Sigmoid colon (tissue), 7 donors: Measurements from ENCODE around the gene CEP68. TPM values are rescaled to one million over a fixed set of nuclear protein-coding genes. Genes with fewer than 3 reads are reported as not detected.

ENCODE experiments used
- DNase-seq: peaks from one replicate; pipeline ENCODE4 v3.0.0-alpha.2; 2019
- H3K27ac ChIP-seq, 4 donors: fragments of 200-600 bp; sonication (generic); one replicate each; pipeline ENCODE4 v1.5.1; 2016 to 2019; ENCODE audit warnings: mild to moderate bottlenecking in 1 of 4
- H3K27me3 ChIP-seq, 3 donors: fragments of 200-600 bp; sonication (generic); one replicate each; pipeline ENCODE4 v1.5.1; 2019; ENCODE audit warnings: mild to moderate bottlenecking in 1 of 3
- H3K36me3 ChIP-seq, 4 donors: fragments of 200-600 bp; sonication (generic); one replicate each; pipeline ENCODE4 v1.5.1; 2016 to 2019
- H3K4me1 ChIP-seq, 4 donors: fragments of 200-600 bp; sonication (generic); one replicate each; pipeline ENCODE4 v1.5.1; 2017 to 2019
- H3K4me3 ChIP-seq, 4 donors: fragments of 200-600 bp; sonication (generic); one replicate each; pipeline ENCODE4 v1.5.1; 2017 to 2019; ENCODE audit warnings: mild to moderate bottlenecking in 2 of 4, moderate library complexity in 1 of 4
- H3K9me3 ChIP-seq, 4 donors: fragments of 200-600 bp in 3 of 4; sonication (generic) in 3 of 4; one replicate each; pipeline versions ENCODE4 v1.5.1 to v1.6.1; 2013 to 2019
- CTCF ChIP-seq, 4 experiments: fragments of 450-650 bp in 3 of 4; fragments of 200-600 bp in 1 of 4; IDR thresholded peaks; one replicate each; pipeline ENCODE4 v1.5.1; 2016 to 2019; ENCODE audit warnings: antibody characterized with exemption in 4 of 4, mild to moderate bottlenecking in 3 of 4, moderate library complexity in 2 of 4
- EP300 ChIP-seq, 4 donors: sonication (generic); formaldehyde crosslinking; IDR thresholded peaks; one replicate each; pipeline ENCODE4 v1.6.1; 2017; ENCODE audit warnings: antibody characterized with exemption in 4 of 4
- POLR2A ChIP-seq, 2 donors: fragments of 450-650 bp; IDR thresholded peaks; one replicate each; pipeline ENCODE4 v1.6.1; 2016; ENCODE audit warnings: antibody characterized with exemption in 2 of 2, mild to moderate bottlenecking in 2 of 2, moderate library complexity in 2 of 2
- POLR2AphosphoS5 ChIP-seq, 4 donors: sonication (generic); formaldehyde crosslinking; IDR thresholded peaks; one replicate each; pipeline ENCODE4 v1.6.1; 2017; ENCODE audit warnings: antibody characterized with exemption in 4 of 4
- WGBS, 2 donors: extraction: QIAGEN DNeasy Blood & Tissue Kit; methylation state at CpG; one replicate each; pipeline ENCODE4 v1.1.7; 2013; 5-methylcytosine and 5-hydroxymethylcytosine counted together
- intact Hi-C: fragments of 100-400 bp; cut with DNase I; formaldehyde crosslinking; loops from one replicate; pipeline ENCODE4 v1.15.1; 2023
- polyA plus RNA-seq, 3 donors: library from polyadenylated mRNA; stranded (reverse); fragments of 200-250 nt; gene quantifications; one replicate each; pipeline ENCODE4 v1.2.3, GENCODE V29; 2013
- total RNA-seq, 4 donors: library from RNA; depleted of rRNA; stranded (reverse); fragments of >200 nt; gene quantifications; one replicate each; pipeline ENCODE4 v1.1.0, GENCODE V29; 2016
- donor health status: healthy with polysubstance abuse.
- donor health status: Bipolar disorder and iron deficiency.
- donor health status: healthy.

CEP68 gene
- total and polyA plus RNA-seq, 7 donors, result 1.6 to 32.1 (median 24.4) TPM

- Histone ChIP-seq H3K9me3 (no peaks in the 10 kb centered on the region), H3K27me3 (no peaks in the 10 kb centered on the region), H3K27ac (no peak overlapping the region), H3K4me1 (peaks cover 0 to 4% (median 0%) of the 10 kb centered on the region in 4 donors), H3K4me3 (no peak overlapping the region), H3K36me3 (no peaks in the 10 kb centered on the region)
- 85 to 88% methylated on average over 6 of the region's 6 CpGs for WGBS, 2 donors
- TF ChIP-seq CTCF (IDR thresholded peaks at IDR 0.05), result no peak
- no peak for TF ChIP-seq EP300 (IDR thresholded peaks at IDR 0.05)
- no peak for TF ChIP-seq POLR2A (IDR thresholded peaks at IDR 0.05)
- TF ChIP-seq POLR2AphosphoS5 (IDR thresholded peaks at IDR 0.05), result no peak
- DNase-seq, result no peak
- intact Hi-C loops, result no loop called here
These were observed 20.8 kb upstream of the CEP68 start for GRCh38 chr2:65035351-65035943.

GRCh38 chr2:65037178-65037577 is 19.0 kb upstream of the CEP68 start:
- Histone ChIP-seq H3K36me3 (no peaks in the 10 kb centered on the region), H3K9me3 (no peaks in the 10 kb centered on the region), H3K27me3 (no peaks in the 10 kb centered on the region), H3K4me3 (no peak overlapping the region), H3K4me1 (peaks cover 0 to 4% (median 0%) of the 10 kb centered on the region in 4 donors), H3K27ac (no peak overlapping the region)
- intact Hi-C loops, result no loop called here
- no peak for TF ChIP-seq POLR2A (IDR thresholded peaks at IDR 0.05)
- TF ChIP-seq CTCF (IDR thresholded peaks at IDR 0.05), result no peak
- no peak for TF ChIP-seq EP300 (IDR thresholded peaks at IDR 0.05)
- TF ChIP-seq POLR2AphosphoS5 (IDR thresholded peaks at IDR 0.05), result no peak
- DNase-seq, result no peak
- 79 to 87% methylated on average over 3 of the region's 3 CpGs for WGBS, 2 donors

- Histone ChIP-seq H3K4me3 (no peak overlapping the region), H3K27ac (no peak overlapping the region), H3K36me3 (no peaks in the 10 kb centered on the region), H3K4me1 (peaks cover 0 to 4% (median 0%) of the 10 kb centered on the region in 4 donors), H3K27me3 (no peaks in the 10 kb centered on the region), H3K9me3 (peaks cover 0 to 5% (median 0%) of the 10 kb centered on the region in 4 donors)
- intact Hi-C loops, result loop anchor here (1.0 to 5.0 kb wide), 2 partner anchors 52 to 122 kb away; partner anchors contain the start of gene SLC1A4
- DNase-seq, result no peak
- no peak for TF ChIP-seq POLR2AphosphoS5 (IDR thresholded peaks at IDR 0.05)
- TF ChIP-seq POLR2A (IDR thresholded peaks at IDR 0.05), result no peak
- no peak for TF ChIP-seq EP300 (IDR thresholded peaks at IDR 0.05)
- no peak for TF ChIP-seq CTCF (IDR thresholded peaks at IDR 0.05)
- 93 to 94% methylated on average over 3 of the region's 3 CpGs for whole genome bisulfite sequencing, 2 donors
These were observed 16.6 kb upstream of the CEP68 start for GRCh38 chr2:65039640-65040039.

GRCh38 chr2:65040400-65041261 is 15.6 kb upstream of the CEP68 start:
- peak; percentile 93 for DNase-seq
- Histone ChIP-seq H3K27me3 (no peaks in the 10 kb centered on the region), H3K4me3 (peak overlapping the region in 1 of 4 donors; percentile 23), H3K36me3 (no peaks in the 10 kb centered on the region), H3K9me3 (peaks cover 0 to 5% (median 0%) of the 10 kb centered on the region in 4 donors), H3K27ac (no peak overlapping the region), H3K4me1 (peaks cover 0 to 4% (median 0%) of the 10 kb centered on the region in 4 donors)
- TF ChIP-seq POLR2A (IDR thresholded peaks at IDR 0.05), result no peak
- no peak for TF ChIP-seq POLR2AphosphoS5 (IDR thresholded peaks at IDR 0.05)
- TF ChIP-seq EP300 (IDR thresholded peaks at IDR 0.05), result no peak
- peak; percentile 87 to 98 (median 96) for TF ChIP-seq CTCF (IDR thresholded peaks at IDR 0.05)
- WGBS, 2 donors, result 33% methylated on average over 13 of the region's 13 CpGs
- intact Hi-C loops, result loop anchor here (1.0 to 5.0 kb wide), 2 partner anchors 53 to 123 kb away; partner anchors contain the start of gene SLC1A4
